NCI-H1417 treated with DMSO at 0.1 percent for 48 hours (cell line): Measurements from ENCODE around the gene IZUMO4.

Experiments used
- DNase-seq: peaks from one replicate; lab custom pipeline; 2025; lab: John Stamatoyannopoulos, UW

Gene IZUMO4

DNA sequence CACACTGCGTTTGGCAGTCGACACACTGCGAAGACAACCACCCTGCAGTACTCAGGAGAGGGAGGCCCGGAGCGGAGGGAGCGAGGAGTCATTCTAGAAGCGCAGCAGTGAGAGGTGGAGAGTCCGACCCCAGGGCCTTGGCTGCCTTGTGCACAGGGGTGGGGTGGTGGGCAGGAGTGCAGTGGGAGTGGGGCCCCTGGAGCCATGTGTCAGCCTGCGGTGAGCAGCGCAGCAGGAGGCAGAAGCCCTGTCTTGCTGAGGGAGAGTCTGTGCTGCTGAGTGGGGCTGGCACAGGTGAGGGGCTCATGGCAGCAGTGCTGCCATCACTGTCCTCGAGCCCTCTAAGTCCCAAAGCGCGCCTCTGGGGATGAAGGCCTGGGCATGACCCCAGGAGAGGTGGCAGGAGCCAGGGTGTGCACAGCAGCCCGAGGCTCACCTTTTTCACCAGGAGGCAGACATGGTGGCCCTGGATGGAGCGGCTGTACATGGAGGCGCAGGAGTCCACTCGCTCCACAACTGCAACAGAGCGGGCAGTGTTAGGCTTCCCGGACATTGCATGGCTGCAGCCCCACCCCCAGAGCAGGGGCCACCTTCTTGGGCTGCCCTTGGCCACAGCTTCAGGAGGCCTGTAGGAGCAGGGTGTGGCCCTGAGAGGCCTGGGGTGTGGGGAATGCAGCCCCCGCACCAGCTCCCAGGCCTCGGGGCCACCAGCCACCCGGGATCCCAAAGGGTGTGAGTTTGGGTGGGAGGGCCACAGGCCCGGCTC is 11.7 kb downstream of the IZUMO4 start:
- no peak for DNase-seq

DNA sequence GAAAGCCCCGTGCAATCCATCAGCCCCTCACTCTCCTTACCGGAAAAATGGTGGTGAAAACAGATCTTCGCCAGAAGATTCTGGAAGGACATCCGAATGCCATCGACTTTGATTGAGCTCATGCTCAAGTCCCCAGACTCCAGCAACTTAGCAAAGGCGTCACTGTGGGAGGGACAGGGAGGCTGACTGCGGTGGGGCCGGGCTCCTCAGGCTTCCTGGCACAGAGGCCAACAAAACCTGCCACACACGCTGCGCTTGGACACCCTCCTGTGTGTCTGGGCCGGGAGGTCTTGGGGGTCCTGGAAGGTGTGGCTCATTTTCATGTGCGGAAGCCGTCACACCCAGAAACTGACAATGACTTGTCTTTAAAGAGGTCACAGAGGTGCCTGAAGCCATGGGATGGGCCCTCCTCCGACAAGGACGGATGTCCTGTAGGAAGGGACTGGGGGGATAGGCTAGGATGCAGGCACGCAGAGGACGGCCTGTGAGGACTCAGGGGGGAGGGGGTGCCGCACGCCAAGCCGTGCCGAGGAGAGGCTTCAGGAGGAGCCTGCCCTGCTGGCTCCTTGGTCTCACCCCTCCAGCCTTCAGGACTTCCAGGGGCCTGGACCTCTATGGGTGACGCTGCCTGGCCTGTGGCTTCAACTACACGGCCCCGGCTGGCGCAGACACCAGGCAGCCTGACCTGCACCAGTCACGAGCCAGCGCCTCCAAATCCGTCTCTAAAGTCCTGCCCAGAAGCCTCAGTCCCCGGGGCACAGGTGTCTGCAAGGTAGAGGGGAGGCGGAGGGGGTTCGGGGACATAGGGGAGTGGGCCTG is 12.5 kb downstream of the IZUMO4 start:
- no peak for DNase-seq

DNA sequence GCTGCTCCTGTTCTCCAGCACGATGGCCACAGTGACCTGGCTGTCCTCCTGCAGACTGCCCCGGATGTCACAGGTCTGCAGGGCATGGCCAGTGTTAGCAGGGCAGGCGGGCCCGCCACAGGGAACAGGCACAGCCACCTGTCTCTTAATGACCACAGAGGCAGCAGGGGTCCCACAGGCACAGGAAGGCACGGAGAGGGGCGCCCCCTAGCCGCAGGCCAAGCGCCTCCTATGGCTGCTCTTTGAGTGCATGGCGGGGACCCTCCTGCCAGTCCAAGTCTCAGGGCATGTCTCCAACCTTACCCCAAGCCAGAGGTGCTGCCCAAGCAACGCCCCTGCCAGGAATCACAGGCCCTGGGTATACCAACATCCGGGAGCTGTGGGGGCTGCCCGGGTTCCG is 14.1 kb downstream of the IZUMO4 start:
- DNase-seq = no peak

DNA sequence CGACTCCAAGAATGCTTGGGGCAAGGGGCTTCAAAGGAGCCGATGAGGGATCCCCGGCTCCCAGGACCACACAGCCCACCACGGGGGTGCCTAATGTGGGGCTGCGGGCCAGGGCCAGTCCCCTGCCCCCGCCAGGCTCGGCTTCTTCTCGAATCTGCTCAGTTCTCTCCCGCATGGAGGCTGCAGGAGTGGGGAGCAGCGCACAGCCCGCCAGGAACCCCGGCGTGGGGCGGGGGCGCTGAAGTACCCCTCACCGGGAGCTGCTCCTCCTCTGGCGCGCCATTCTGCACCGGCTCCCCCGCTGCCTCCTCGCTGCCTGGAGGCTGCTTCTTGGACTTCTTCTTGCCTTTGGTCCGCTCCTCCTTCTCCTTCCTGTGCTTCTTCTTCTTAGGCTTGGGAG is 14.7 kb downstream of the IZUMO4 start:
- DNase-seq = no peak

DNA sequence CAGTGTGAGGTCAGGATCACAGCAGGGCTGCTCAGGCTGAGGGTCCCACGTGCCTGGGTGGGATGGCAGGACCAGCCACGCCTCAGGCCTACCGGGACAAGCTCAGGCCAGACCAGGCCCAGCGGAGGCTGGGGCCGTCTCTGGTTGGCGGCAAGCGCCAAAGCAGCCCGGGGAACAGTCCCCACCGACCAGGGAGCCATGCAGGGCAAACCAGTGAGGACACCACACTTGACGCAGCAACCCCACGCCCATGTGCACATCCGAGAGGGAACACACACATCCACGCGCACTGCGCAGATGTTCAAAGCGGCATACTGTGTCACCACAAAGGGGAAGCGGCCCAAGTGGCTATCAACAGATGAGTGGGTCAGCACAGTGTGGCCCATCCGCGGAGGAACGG is 15.2 kb downstream of the IZUMO4 start:
- DNase-seq = no peak

DNA sequence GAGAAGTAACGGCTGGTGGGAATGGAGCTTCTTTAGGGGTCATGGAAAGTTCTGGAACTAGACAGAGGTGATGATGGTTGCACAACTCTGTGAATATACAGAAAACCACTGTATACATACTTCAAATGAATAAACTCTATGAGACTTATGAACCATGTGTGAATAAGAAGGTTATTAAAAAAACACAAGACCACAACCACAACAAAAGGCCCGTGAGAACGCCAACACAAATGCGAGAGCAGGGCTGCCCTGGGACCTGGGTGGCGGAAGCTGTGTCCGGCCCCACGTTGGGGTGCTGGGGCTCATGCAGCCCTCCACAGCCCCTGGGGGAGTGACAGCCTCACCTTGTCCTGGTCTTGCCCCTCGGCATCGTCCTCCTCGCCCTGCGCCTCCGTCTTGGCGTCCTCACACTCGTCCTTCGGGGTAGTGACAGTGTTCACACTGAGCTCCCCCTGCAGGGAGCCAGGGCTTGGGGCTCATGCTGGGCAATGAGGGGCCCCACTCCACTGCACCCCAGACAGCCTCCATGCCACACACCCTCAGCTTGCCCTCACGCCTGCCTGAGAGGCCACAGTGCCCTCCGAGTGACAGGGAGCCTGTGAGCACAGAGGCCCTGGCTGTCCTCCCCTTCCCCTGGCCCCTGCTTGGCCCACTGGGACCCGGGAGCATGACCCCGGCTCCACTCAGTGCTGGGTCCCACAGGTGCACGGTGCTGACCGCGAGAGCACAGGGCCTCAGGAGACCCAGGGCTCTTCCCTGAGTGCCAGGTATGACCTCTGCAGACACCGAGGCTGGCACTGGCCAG is 16.0 kb downstream of the IZUMO4 start:
- DNase-seq = no peak

DNA sequence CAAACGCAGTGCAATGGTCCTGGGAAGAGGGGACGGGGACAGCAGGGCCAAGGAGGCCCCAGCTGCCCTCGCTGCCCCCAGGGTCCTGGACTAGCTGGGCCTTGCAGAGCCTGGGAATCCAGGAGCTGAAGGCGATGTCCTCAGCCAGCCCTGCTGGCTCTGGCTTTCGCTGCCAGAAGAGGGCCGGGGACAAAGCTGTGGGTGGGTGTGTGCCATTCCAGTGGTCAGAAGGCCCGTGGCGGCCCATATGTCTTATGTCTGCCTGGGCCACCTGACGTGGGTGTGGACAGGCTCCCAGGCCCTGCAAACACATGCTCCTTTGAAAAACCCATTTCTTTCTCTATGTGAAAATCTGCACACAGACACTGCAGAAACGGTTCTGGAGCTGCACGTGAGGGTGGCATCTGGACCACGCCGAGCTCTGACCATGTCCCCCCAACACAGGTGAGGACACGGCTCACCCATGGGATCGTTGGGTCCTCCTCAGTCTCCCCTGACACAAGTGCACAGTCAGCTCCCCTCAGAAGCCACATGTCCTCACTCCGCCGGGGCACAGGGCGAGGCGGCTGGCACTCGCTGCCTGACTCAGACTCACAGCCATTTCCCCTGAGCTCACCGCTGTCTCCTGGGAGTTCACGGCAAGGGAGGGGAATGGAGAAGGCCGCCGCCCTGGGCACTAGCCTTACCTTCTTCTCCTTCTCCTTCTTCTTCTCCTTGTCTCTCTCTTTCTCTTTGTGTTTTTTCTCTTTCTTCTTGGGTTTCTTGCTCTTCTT is 16.9 kb downstream of the IZUMO4 start:
- DNase-seq = no peak

DNA sequence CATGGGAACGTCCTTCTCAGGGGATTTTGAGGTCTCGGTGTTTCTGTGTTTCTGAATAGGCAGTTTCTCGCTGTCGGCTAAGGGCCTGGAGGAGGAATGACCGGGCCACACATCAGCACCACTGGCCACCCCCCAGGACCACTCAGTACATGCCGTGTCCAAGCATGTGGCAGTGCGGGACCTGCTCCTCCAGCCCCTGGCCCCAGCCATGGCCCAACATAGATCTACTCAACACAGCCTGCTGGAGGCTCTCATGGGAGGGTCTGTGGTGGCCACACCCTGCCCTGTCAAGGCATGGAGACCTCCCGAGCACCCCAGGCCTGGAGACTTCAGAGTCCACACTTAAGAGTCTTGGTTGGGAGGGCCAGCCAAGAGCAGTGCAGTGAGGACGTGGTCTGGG is 17.5 kb downstream of the IZUMO4 start:
- no peak for DNase-seq

DNA sequence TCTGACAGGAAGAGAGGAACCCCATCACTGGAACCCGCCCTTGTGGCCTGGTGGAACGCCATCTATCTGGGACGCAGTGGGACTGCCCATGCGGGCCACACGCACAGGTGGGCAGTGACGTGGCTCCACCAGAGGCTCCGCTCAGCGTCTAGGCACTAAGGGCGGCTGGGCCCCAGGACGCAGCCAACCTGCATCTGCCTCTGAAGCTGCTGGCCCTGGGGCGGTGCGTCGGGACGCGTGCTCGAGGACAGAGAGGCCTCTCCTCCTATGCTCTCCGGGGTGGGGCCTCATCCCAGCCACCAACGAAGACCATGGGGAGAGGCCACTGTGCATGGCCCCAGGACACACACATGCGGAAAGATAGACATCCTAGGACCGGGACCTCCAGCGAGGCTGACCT is 18.1 kb downstream of the IZUMO4 start:
- DNase-seq = no peak

DNA sequence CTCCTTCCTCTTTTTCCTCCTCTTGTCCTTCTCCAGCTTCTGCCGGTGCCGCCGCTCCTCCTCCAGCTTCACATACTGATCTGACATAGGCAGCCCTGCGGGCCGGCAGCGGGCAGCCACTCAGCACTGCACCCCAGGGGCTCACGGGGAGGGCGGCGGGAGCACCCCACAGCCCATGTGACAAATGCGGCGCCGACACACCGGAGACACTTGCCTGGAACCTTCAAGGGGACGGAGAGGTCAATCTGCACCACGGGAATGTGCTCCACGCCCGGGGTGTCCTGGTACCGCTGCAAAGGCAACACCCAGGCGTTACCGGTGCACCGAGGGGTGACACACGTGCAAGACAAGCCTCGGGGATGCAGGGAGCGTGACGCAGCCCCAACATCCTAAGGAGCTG is 18.6 kb downstream of the IZUMO4 start:
- no peak for DNase-seq

DNA sequence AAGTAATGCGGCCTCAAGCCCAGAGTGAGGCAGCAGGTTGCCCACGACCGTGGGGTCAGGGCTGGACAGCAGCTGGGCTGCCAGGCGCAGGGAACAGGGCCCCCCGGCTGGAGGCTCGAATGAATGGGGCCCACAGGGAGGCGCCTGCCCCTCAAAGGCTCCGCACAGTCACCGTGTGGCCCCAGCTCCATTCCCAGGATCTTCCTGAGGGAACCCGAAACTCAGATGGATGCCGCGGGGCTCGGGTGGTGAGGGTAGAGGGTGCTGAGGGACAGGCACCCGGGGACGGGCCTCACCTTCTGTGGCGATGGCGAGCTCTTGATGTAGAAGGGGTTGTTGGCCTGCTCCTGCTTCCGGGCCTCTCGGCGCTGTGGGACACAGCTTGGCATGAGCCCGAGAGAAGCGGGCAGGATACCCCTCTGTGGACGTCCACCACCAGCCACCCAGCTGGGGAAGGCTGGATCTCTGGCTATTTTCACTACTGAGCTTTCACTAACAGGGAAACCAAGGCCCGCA is 19.3 kb downstream of the IZUMO4 start:
- DNase-seq = no peak

DNA sequence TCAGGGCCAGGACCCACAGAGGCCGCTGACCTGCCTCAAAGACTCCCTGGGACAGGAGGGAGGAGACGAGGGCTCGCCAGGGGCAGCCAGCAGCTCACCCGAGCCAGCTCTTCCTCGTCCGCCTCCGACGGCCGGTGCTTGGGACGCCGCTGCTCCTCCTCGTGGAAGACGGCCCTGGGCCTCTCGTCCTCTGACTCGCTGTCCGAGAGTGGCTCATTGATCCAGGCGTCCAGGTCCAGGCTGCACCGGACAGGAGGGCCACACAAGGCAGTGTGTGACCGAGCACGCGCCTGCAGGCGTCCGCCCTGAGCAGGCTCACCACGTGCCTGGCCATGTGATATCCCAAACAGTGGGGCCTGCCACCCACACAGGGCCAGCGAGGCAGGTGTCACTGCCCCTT is 19.8 kb downstream of the IZUMO4 start:
- no peak for DNase-seq

DNA sequence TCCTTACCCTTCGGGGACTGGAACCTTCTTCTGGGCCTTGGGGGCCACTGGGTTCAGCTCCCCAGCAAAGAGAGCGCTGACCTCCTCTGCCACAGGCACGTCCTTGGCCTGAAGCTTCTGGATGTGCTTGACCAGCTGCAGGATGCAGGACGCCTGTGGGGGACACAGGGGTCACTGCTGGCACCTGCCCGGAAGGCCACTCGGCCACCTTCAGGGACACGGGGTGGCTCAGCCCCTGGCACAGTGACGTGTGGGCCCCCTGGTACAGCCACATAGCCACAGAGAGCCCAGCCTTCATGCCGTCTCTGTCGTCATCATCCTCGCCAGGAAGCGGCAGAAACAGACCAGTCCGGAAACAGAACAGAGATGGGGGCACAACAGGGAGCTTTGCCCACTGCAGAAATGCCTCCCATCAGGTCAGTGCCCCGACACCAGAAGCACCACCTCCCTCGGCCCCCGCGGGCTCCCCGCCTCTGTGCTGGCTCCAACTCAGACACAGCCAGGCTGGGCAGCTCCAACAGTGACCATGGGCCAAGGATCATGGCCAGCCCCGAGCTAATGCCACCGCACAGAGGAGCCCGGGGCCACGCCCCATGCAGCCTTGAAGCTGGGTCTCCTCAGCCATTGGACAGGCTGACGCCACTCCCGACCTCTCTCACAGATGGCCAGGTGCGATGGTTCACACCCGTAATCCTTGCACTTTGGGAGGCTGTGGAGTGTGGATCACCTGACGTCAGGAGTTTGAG is 20.7 kb downstream of the IZUMO4 start:
- DNase-seq = no peak

DNA sequence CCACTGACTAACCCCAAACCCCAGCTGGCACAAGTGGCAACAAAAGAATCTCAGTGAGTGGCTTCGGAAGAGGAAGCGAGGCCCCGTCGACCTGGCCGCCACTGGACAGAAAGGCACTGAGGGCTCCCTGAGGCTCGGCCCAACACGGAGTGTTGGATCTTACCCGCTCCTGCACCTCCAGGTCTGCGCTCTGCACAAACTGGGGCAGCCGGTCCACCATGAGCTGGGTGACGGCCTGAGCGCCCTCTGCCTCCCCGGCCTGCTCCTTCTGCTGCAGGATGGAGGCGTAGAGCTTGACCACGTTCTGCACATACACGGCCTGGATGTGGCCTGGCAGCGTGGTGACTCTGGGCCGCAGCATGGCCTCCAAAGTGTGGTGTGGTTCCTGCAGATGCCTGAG is 21.7 kb downstream of the IZUMO4 start:
- no peak for DNase-seq

DNA sequence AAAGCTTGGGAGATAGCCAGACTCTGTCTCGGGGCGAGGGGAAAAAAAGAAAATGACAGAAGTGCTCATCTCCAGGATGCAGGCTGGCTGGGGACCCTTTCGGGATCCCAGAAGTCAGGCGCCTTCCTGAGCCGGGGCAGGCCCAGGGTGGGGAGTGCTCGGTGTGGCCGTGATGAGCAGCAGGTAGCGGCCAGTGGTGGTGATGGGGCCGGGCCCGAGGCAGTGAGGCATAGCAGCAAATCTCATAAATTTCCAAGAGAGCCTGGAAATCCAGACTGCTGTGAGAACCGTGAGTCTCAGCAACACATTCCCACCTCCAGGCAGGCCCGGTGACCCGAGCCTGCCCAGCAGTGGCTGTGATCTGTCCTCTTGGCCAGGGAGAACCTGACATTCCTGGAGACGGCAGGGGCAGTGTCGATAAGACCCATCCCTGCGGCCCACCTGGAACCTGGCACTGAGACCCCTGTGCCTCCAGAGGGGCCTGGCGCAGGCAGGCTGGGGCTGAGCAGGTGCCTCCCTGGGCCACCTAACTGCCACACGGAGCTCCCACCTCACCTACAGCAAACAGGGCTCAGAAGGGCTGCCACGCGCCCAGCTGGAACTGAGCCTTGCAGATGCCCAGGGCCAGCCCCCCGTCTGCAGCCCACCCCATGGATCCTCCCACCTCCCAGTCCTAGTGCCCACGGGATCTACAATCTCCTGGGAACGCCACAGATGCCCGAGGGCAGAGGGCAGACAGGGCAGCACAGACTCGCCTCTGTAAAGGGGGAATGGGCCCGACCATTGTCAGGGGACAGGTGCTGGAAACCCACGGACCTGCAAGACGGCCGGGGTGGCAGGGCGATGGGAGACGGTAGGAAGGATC is 23.4 kb downstream of the IZUMO4 start:
- no peak for DNase-seq

DNA sequence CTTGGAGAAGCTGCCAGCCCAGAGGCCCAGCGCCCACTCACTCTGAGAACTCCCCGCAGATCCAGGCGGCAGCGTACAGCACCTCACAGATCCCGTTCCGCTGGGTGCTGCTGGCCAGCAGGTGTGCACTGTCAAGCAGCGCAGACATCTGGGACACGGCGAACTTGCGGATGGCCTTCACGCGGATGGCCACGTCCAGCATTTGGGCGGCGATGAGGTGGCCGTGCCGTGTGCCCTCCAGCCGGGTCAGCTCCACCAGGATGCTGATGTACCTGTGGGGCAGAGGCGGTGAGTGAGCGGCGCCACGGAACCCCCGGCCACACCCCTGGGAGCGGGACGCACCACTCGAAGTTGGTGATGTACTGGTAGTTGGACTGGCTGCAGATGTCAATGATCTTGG is 24.1 kb downstream of the IZUMO4 start:
- DNase-seq = no peak

DNA sequence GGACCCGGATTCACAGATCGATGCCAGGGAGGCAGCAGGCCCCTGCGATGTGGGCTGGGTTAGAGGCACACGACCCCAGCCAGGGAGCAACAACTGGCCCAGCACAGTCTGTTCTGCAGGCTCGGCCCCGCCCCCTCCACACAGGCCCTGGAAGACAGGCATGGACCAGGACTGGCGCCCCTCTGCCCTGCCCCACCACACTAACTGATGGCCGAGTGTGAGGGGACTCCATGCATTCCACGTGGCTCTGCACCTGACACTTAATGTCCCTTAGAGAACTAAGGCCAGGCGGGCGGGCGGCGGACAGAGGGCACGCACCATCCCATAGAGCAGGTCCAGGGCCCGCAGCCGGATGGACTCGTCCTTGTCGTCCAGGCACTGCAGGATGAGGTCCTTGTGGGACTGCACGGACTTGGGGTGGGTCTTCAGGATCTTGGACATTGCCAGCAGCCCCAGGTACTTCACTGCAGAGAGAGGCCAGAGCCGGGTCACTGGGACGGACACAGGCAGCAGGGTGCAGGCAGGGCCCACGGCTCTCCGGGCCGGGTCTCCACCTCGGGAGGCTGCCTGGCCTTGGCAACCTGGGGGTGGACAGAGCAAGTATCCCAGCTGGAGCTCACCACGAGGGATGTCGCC is 24.8 kb downstream of the IZUMO4 start:
- DNase-seq = no peak

DNA sequence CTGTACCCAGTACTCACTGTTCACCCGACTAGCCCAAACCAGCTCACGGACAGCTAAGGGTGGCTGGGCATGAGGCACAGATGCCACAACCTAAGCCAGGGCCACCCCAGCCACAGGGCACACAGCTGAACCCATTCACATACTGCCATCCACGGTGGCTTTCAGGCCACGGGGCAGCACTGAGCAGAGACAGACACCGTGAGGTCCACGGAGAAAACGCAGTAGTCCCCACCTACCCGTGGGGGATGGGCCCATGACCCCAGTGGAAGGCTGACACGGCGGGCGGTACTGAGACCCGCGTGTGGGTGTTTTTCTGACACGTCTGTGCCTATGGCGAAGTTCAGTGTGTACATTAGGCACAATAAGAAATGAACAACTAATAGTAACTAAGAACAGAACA is 25.5 kb downstream of the IZUMO4 start:
- no peak for DNase-seq

DNA sequence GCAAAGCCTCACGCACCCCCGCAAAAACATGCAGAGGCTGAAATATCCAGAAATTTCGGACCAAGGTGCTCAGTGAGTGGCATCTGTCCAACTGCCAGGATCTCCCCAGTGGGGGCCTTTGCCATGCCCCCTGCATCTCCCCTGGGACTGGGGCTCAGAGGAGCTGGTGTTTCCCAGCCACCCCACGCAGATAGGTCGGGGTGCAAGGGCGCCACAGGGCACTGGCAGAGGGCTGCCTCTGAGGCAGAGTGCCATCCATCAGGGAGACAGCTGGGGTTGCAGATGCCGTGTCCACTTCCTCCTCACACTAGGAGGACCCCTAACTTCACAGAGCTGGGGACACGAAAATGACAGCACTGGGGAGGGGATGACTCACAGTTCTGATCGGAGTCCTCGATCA is 26.3 kb downstream of the IZUMO4 start:
- DNase-seq = no peak
